Smooth muscle cell (in vitro differentiated cells): ENCODE measurements around the gene TLR6. TPM values are rescaled to one million over a fixed set of nuclear protein-coding genes. Genes with fewer than 3 reads are reported as not detected.

Experiments
- DNase-seq: peaks from one replicate; lab custom pipeline; 2025; ENCODE audit not compliant: unreplicated experiment; lab: John Stamatoyannopoulos, UW
- H2AFZ ChIP-seq: fragments of 200-600 bp; sonication (generic); 2 replicates; pipeline ENCODE4 v1.6.0; 2016; ENCODE audit warnings: antibody characterized with exemption, low read depth, mild to moderate bottlenecking
- H3F3A ChIP-seq: fragments of 200-600 bp; sonication (generic); 2 replicates; pipeline ENCODE4 v1.6.0; 2017; ENCODE audit warnings: antibody characterized with exemption, low read depth
- H3K27ac ChIP-seq: fragments of 200-600 bp; sonication (generic); 2 replicates; pipeline ENCODE4 v1.5.1; 2016; ENCODE audit warnings: low read depth, mild to moderate bottlenecking
- H3K27me3 ChIP-seq: fragments of 200-600 bp; sonication (generic); 2 replicates; pipeline ENCODE4 v1.6.1; 2016; ENCODE audit warnings: low read depth, mild to moderate bottlenecking
- H3K36me3 ChIP-seq: fragments of 200-600 bp; sonication (generic); 2 replicates; pipeline ENCODE4 v1.5.1; 2016; ENCODE audit warnings: low read depth
- H3K4me1 ChIP-seq: fragments of 200-600 bp; sonication (generic); 2 replicates; pipeline ENCODE4 v1.5.1; 2016; ENCODE audit warnings: low read depth
- H3K4me2 ChIP-seq: fragments of 200-600 bp; sonication (generic); 2 replicates; pipeline ENCODE4 v1.6.0; 2016; ENCODE audit warnings: mild to moderate bottlenecking
- H3K4me3 ChIP-seq: fragments of 200-600 bp; sonication (generic); 2 replicates; pipeline ENCODE4 v1.5.1; 2016; ENCODE audit warnings: mild to moderate bottlenecking
- H3K79me2 ChIP-seq: fragments of 200-600 bp; sonication (generic); 2 replicates; pipeline ENCODE4 v1.6.0; 2016; ENCODE audit warnings: low read depth, mild to moderate bottlenecking
- H3K9ac ChIP-seq: fragments of 200-600 bp; sonication (generic); 2 replicates; pipeline ENCODE4 v1.6.0; 2016; ENCODE audit warnings: low read depth
- H3K9me3 ChIP-seq: fragments of 200-600 bp; sonication (generic); replicated peaks from 2 replicates; pipeline ENCODE4 v1.5.1; 2016; ENCODE audit warnings: low read depth
- H4K20me1 ChIP-seq: fragments of 200-600 bp; sonication (generic); 2 replicates; pipeline ENCODE4 v1.6.0; 2016; ENCODE audit warnings: low read depth
- CTCF ChIP-seq: fragments of 200-600 bp; sonication (generic); IDR thresholded peaks from 2 replicates; pipeline ENCODE4 v1.5.1; 2017; ENCODE audit warnings: borderline replicate concordance, mild to moderate bottlenecking, antibody characterized with exemption; ENCODE audit not compliant: insufficient read depth, poor library complexity, severe bottlenecking
- WGBS: methylation state at CpG from one replicate; pipeline ENCODE4 v1.1.7; 2016; ENCODE audit warnings: low lambda C conversion rate; 5-methylcytosine and 5-hydroxymethylcytosine counted together
- polyA plus RNA-seq: library from polyadenylated mRNA; unstranded; fragments of >200 nt; fragmentation: Nextera tagmentation; extraction: Ambion mirVana; gene quantifications from 2 replicates; pipeline ENCODE4 v1.2.1, GENCODE V29; 2016
- total RNA-seq: library from RNA; depleted of rRNA; stranded (reverse); fragments of >200 nt; gene quantifications from 2 replicates; pipeline ENCODE4 v1.2.3, GENCODE V29; 2014

The TLR6 gene
- total and polyA plus RNA-seq, 2 experiments from 2014 or later, result 0.17 to 4.4 TPM

- Histone ChIP-seq H3K27me3 (no peaks in the 10 kb centered on the region), H3K4me2 (no peak overlapping the region), H3K36me3 (no peaks in the 10 kb centered on the region), H4K20me1 (no peaks in the 10 kb centered on the region), H3K4me1 (no peaks in the 10 kb centered on the region), H3K9me3 (no peaks in the 10 kb centered on the region), H3K27ac (no peak overlapping the region), H3K9ac (no peak overlapping the region), H3F3A (no peaks in the 10 kb centered on the region), H3K4me3 (no peak overlapping the region), H2AFZ (no peak overlapping the region), H3K79me2 (no peaks in the 10 kb centered on the region)
- whole genome bisulfite sequencing, result 77% methylated on average over 2 of the region's 2 CpGs
- DNase-seq, result no peak
- no peak for TF ChIP-seq CTCF
Measured at GRCh38 chr4:38791010-38791409, 65.6 kb downstream of the TLR6 start.

DNA sequence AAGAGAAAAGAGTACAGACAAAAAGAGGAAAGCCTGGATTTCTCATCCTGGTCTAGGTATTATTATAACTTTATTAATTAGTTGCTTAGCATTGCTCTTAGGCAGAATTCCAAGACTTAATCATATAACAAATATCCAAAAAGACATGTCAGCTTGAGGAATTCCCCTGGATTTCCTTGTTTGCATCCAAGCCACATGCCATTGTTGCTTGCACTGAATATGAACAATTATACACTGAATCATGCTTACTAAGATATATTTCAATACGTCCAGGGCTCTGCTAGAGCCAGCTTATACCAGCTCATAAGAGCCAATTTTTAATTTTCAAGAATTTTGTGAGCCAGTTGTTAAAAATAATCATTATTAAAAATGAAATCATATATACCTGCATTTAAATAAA lies 68.3 kb downstream of the TLR6 start:
- Histone ChIP-seq H3K4me1 (no peaks in the 10 kb centered on the region), H3F3A (no peaks in the 10 kb centered on the region), H3K27ac (no peak overlapping the region), H3K9me3 (no peaks in the 10 kb centered on the region), H3K9ac (no peak overlapping the region), H2AFZ (no peak overlapping the region), H3K79me2 (no peaks in the 10 kb centered on the region), H3K27me3 (no peaks in the 10 kb centered on the region), H3K36me3 (no peaks in the 10 kb centered on the region), H4K20me1 (no peaks in the 10 kb centered on the region), H3K4me3 (no peak overlapping the region), H3K4me2 (no peak overlapping the region)
- no peak for TF ChIP-seq CTCF
- WGBS, result 86% methylated on average over 1 of the region's 1 CpG
- no peak for DNase-seq

DNA sequence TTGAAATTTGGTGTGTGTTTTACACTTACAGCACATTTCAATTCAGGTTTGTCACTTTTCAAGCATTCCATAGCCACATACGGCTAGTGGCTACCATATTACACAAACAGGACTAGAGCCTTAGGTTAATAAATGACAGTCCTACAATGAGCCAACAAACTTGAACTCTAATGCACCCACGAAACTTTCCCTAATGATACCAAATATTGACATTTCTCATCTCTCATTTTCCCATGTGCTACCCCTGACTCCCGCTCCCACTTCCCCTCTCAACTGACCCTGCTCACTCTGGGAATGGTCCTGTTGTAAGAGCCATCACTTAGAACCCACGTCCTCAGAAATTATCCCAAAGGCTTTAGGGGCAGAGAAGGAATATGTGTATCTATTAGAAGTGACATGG lies 68.9 kb downstream of the TLR6 start:
- 84% methylated on average over 4 of the region's 4 CpGs for WGBS
- Histone ChIP-seq H3K79me2 (no peaks in the 10 kb centered on the region), H2AFZ (no peak overlapping the region), H3K36me3 (no peaks in the 10 kb centered on the region), H3K27me3 (no peaks in the 10 kb centered on the region), H3K9ac (no peak overlapping the region), H3K9me3 (no peaks in the 10 kb centered on the region), H3K4me3 (no peak overlapping the region), H3K27ac (no peak overlapping the region), H3K4me1 (no peaks in the 10 kb centered on the region), H4K20me1 (no peaks in the 10 kb centered on the region), H3F3A (no peaks in the 10 kb centered on the region), H3K4me2 (no peak overlapping the region)
- DNase-seq, result no peak
- TF ChIP-seq CTCF, result no peak

DNA sequence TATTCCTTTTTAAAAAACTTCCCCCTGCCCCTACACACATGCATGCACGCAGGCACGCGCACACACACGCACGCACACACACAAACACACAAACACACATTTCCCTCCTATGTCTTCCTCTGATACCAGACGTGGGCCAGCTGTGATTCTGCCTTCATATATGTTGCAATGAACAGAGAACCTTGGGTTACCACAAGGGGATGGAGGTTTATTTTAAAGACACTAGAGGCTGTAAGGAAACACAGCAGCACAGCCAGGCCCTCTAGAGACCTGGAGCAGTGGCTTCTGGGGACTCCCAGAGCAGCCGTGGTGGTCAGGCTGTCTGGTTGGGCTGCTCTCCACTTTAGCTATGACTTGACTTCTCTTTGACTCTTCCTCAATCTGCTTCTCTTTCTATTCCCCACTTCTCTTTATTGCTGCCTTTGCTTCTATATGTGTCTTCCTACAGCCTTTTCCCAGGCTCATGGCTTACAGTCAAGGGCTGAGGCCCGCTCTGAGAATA lies 70.7 kb downstream of the TLR6 start:
- Histone ChIP-seq H4K20me1 (no peaks in the 10 kb centered on the region), H3K9me3 (no peaks in the 10 kb centered on the region), H3F3A (no peaks in the 10 kb centered on the region), H3K27me3 (peaks cover 7% of the 10 kb centered on the region), H3K4me3 (no peak overlapping the region), H3K36me3 (no peaks in the 10 kb centered on the region), H3K9ac (no peak overlapping the region), H2AFZ (no peak overlapping the region), H3K4me1 (no peaks in the 10 kb centered on the region), H3K27ac (no peak overlapping the region), H3K79me2 (no peaks in the 10 kb centered on the region), H3K4me2 (no peak overlapping the region)
- 91% methylated on average over 8 of the region's 8 CpGs for WGBS
- DNase-seq, result no peak
- TF ChIP-seq CTCF, result no peak
